NCI-H526 treated with DMSO at 0.1 percent for 48 hours (cell line): ENCODE measurements around the gene CBX5.
"Not testable (repeated sequence)": the region's sequence is repeated elsewhere in the genome, so short reads cannot be mapped to it uniquely, and the experiment has no call there.

Source experiments
- DNase-seq: peaks from one replicate; lab custom pipeline; 2025; lab: John Stamatoyannopoulos, UW

Gene CBX5

GRCh38 chr12:54265364-54265812, 14.5 kb downstream of the CBX5 start:
- no peak for DNase-seq

GRCh38 chr12:54262403-54262925, 17.5 kb downstream of the CBX5 start:
- DNase-seq, result no peak

- no peak for DNase-seq
Observed at GRCh38 chr12:54261815-54262402, 18.0 kb downstream of the CBX5 start.

- DNase-seq, result peak; percentile 83
Observed at GRCh38 chr12:54259194-54260011, 20.5 kb downstream of the CBX5 start.

- no peak for DNase-seq
Observed at GRCh38 chr12:54258201-54258681, 21.7 kb downstream of the CBX5 start.

GRCh38 chr12:54257332-54257731, 22.6 kb downstream of the CBX5 start:
- DNase-seq, result no peak

GRCh38 chr12:54253240-54253639, 26.7 kb downstream of the CBX5 start:
- DNase-seq, result no peak

GRCh38 chr12:54251667-54252284, 28.1 kb downstream of the CBX5 start:
- no peak for DNase-seq

GRCh38 chr12:54249489-54249888, 30.4 kb downstream of the CBX5 start:
- DNase-seq, result no peak

- DNase-seq, result no peak
Observed at GRCh38 chr12:54246011-54246641, 33.8 kb downstream of the CBX5 start.

- no peak for DNase-seq
Observed at GRCh38 chr12:54240971-54241588, 38.8 kb downstream of the CBX5 start.

GRCh38 chr12:54240129-54240528, 39.8 kb downstream of the CBX5 start:
- no peak for DNase-seq

GRCh38 chr12:54239620-54240019, 40.3 kb downstream of the CBX5 start:
- peak; percentile 89 for DNase-seq

GRCh38 chr12:54238531-54238930, 41.4 kb downstream of the CBX5 start:
- no peak for DNase-seq

- DNase-seq, result no peak
Observed at GRCh38 chr12:54232790-54233189, 47.1 kb downstream of the CBX5 start.

- DNase-seq, result not testable (repeated sequence)
Observed at GRCh38 chr12:54231269-54231668, 48.7 kb downstream of the CBX5 start.

GRCh38 chr12:54230555-54230954, 49.4 kb downstream of the CBX5 start:
- no peak for DNase-seq

- no peak for DNase-seq
Observed at GRCh38 chr12:54229624-54230212, 50.2 kb downstream of the CBX5 start.

GRCh38 chr12:54228471-54228870, 51.5 kb downstream of the CBX5 start:
- no peak for DNase-seq

GRCh38 chr12:54227927-54228326, 52.0 kb downstream of the CBX5 start:
- not testable (repeated sequence) for DNase-seq

GRCh38 chr12:54227376-54227775, 52.5 kb downstream of the CBX5 start:
- no peak for DNase-seq
